NCI-H82 (cell line): ENCODE results near the gene CPOX.

ENCODE experiments used
- DNase-seq: peaks from one replicate; lab custom pipeline; 2025; lab: John Stamatoyannopoulos, UW

CPOX gene

DNA sequence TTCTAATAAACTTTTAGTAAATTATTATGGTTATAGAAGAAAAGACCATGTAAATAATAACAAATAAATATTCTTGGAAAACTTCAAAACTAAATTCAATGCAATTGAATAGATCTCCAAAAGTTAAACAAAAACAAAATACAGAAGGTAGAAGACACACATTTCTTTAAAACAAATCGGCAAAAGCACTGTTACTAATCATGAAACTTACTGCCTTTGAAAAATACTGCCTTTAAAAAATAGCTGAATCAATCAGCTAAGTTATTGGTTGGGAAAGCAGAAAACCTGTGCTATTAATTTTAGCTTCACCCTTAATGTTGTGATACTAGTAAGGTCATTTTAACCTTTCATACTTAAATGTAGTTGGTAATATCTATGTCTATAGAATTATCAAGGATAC lies 58.7 kb downstream of the CPOX start:
- DNase-seq, result no peak

DNA sequence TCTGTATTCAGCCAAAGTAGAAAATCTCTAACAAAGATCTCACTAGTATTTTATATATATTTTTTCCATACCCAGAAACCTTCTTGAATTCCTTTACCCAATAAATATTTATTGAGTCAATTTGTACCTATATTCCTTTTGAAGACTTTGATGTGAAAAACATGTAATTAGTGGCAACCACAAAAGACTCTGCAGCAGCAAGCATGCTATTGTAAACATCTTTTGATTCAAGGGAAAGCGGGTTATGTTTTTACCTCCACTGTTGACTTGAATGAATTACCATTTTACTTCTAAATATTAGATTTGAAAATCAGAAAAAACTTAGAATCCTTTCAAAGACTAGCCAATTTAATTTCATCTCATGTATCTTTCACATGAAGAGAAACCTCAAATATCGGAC lies 59.2 kb downstream of the CPOX start:
- DNase-seq, result no peak

- DNase-seq, result peak; percentile 11
These were observed 60.5 kb downstream of the CPOX start for GRCh38 chr3:98532709-98533571.

DNA sequence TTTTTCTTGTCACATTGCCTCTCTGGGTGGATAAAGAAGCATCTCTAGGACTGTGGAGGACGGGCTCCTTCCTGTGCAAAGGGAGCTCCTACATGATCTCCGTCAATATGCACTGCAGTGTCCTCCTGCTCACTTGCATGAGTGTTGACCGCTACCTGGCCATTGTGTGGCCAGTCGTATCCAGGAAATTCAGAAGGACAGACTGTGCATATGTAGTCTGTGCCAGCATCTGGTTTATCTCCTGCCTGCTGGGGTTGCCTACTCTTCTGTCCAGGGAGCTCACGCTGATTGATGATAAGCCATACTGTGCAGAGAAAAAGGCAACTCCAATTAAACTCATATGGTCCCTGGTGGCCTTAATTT lies 61.2 kb downstream of the CPOX start:
- no peak for DNase-seq

DNA sequence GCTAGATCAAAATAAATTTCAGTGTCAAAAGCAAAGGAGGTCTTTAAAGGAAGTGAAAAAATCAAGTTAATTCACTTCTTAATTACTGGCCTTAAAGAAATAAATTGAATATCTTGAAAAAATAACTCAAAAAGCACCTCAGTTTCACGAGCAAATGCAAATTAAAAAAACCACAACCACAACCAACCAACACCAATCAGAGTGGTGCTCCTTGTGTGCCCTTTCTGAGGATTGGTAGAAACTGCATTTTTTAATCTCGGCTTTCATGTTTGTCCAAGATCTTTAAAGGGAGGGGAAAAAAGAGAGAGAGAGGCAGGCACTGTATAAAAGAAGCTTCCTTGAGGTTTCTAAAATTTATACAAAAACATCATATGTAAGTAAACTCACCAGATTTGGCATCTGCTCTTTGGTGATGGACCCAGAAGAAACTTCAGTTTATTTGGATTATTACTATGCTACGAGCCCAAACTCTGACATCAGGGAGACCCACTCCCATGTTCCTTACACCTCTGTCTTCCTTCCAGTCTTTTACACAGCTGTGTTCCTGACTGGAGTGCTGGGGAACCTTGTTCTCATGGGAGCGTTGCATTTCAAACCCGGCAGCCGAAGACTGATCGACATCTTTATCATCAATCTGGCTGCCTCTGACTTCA lies 61.7 kb downstream of the CPOX start, which contains the start of gene GPR15:
Gene GPR15 (plus strand): TSS at position 357 of the 653 bp plus-strand sequence. CDS start 56 bp downstream, at position 413.
- no peak for DNase-seq

GRCh38 chr3:98530676-98531075 lies 62.7 kb downstream of the CPOX start:
- no peak for DNase-seq

GRCh38 chr3:98529856-98530459 lies 63.5 kb downstream of the CPOX start:
- DNase-seq, result no peak
